Measurements from ENCODE around the gene CACNG4.

Gene CACNG4

GRCh38 chr17:67071595-67071994 lies 107.1 kb downstream of the CACNG4 start:
- Histone ChIP-seq H3K27ac (no peak overlapping the region), H3K4me3 (ENCODE audit: low read depth, low read length) (no peak overlapping the region), H3K9me3 (ENCODE audit: severe bottlenecking) (no peaks in the 10 kb centered on the region), H3K36me3 (no peaks in the 10 kb centered on the region; the same call in 1 of the 2 replicates), H3K27me3 (ENCODE audit: insufficient read depth, low read depth, severe bottlenecking) (no peaks in the 10 kb centered on the region)
- TF ChIP-seq, protein P1, sequence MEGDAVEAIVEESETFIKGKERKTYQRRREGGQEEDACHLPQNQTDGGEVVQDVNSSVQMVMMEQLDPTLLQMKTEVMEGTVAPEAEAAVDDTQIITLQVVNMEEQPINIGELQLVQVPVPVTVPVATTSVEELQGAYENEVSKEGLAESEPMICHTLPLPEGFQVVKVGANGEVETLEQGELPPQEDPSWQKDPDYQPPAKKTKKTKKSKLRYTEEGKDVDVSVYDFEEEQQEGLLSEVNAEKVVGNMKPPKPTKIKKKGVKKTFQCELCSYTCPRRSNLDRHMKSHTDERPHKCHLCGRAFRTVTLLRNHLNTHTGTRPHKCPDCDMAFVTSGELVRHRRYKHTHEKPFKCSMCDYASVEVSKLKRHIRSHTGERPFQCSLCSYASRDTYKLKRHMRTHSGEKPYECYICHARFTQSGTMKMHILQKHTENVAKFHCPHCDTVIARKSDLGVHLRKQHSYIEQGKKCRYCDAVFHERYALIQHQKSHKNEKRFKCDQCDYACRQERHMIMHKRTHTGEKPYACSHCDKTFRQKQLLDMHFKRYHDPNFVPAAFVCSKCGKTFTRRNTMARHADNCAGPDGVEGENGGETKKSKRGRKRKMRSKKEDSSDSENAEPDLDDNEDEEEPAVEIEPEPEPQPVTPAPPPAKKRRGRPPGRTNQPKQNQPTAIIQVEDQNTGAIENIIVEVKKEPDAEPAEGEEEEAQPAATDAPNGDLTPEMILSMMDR (IDR thresholded peaks at IDR 0.05; ENCODE audit: low read depth, low read length): no peak
- DNase-seq: no peak

- Histone ChIP-seq H3K4me3 (ENCODE audit: low read depth, low read length) (no peak overlapping the region), H3K27ac (no peak overlapping the region), H3K36me3 (no peaks in the 10 kb centered on the region; the same call in 1 of the 2 replicates), H3K9me3 (ENCODE audit: severe bottlenecking) (no peaks in the 10 kb centered on the region), H3K27me3 (ENCODE audit: insufficient read depth, low read depth, severe bottlenecking) (no peaks in the 10 kb centered on the region)
- TF ChIP-seq, protein P1 (IDR thresholded peaks at IDR 0.05; ENCODE audit: low read depth, low read length): no peak
- DNase-seq: no peak
Observed at GRCh38 chr17:67072885-67073284, 108.4 kb downstream of the CACNG4 start.

DNA sequence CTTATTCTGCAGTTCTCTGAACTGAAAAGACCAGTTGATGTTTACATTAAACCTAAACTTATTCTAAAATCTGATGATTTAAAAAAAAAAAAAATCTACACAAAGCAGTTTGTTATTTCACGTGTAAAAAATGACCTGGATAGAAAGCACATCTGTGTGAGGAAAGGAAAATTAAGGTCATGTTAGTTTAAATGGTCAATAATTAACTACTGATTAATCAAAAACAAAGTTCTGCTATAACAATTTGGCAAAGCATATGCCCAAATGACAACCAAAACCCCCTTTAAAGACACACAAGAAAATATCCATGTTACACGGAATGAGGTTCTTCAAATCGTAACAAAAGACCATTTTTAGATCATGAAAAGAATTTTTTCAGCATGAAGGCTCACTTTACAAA lies 110.3 kb downstream of the CACNG4 start:
- no peaks in the 10 kb centered on the region for H3K27me3 ChIP-seq (ENCODE audit: insufficient read depth, low read depth, severe bottlenecking)
- TF ChIP-seq, protein P1 (IDR thresholded peaks at IDR 0.05; ENCODE audit: low read depth, low read length): no peak
- H3K9me3 ChIP-seq (ENCODE audit: severe bottlenecking): no peaks in the 10 kb centered on the region
- no peaks in the 10 kb centered on the region; the same call in none of the 2 replicates for H3K36me3 ChIP-seq
- no peak for DNase-seq
- H3K27ac ChIP-seq: no peak overlapping the region
- H3K4me3 ChIP-seq (ENCODE audit: low read depth, low read length): no peak overlapping the region

DNA sequence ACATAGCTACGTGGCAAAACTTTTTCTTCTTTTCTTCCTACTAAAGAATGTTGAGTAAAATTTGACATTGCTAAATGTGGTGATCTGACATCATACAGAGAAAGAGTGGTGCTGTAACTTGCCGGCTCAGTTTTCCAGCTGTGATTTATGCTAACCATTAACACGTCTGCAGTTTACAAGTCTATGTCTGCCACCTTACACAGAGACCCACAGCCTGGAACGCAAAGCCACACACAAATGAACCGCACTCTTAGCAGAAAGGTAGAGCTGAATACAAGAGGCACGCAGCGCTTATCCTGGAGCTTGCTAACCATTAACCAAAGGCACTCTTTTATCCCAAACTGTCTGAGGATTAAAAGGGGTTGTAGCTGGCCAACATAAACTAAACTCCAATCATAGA lies 111.8 kb downstream of the CACNG4 start:
- H3K4me3 ChIP-seq (ENCODE audit: low read depth, low read length): no peak overlapping the region
- no peaks in the 10 kb centered on the region for H3K9me3 ChIP-seq (ENCODE audit: severe bottlenecking)
- H3K27ac ChIP-seq: no peak overlapping the region
- DNase-seq: no peak
- TF ChIP-seq, protein P1 (IDR thresholded peaks at IDR 0.05; ENCODE audit: low read depth, low read length): no peak
- H3K36me3 ChIP-seq: peaks cover 6% of the 10 kb centered on the region
- no peaks in the 10 kb centered on the region for H3K27me3 ChIP-seq (ENCODE audit: insufficient read depth, low read depth, severe bottlenecking)

DNA sequence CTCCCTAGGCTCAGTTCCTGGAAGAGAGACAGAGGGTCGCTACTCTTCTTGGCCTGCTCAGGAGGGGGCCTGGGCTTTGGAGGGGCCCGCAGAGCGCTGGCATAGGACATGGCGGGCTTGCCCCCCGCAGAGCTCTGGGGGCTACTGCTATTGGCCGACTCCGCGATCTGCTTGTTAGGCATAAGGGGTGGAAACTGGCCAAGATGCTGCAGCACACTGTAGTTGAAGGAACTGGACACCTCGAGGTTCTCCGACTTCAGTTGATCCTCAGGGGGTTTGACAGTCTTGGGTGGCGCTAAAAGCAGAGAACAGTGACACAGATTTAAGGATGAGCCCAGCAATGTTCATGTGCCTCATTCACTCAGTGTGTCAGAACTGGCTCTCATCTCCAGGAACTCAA lies 113.8 kb downstream of the CACNG4 start:
- H3K9me3 ChIP-seq (ENCODE audit: severe bottlenecking): no peaks in the 10 kb centered on the region
- no peak for DNase-seq
- H3K27ac ChIP-seq: no peak overlapping the region
- no peak overlapping the region for H3K4me3 ChIP-seq (ENCODE audit: low read depth, low read length)
- TF ChIP-seq, protein P1 (IDR thresholded peaks at IDR 0.05; ENCODE audit: low read depth, low read length): no peak
- peaks cover 7% of the 10 kb centered on the region for H3K36me3 ChIP-seq
- no peaks in the 10 kb centered on the region for H3K27me3 ChIP-seq (ENCODE audit: insufficient read depth, low read depth, severe bottlenecking)

DNA sequence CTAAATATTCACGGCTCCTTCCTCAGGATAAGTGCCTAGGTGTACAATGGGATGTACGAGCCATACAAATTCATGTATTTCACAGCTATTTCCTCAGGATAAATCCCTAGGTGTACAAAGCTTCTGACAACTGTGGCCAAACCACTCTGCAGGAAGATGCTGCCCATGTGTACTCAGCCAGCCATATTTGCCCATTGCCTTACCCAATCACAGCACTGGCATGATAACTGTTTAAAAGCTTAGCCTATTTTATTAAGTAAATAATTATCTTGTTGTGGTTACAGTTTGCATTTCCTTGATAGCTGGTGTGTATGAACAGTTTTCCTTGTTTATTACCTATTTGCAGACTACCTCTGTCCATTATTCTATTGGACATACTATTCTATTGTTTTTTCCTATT lies 115.0 kb downstream of the CACNG4 start:
- no peaks in the 10 kb centered on the region for H3K9me3 ChIP-seq (ENCODE audit: severe bottlenecking)
- TF ChIP-seq, protein P1 (IDR thresholded peaks at IDR 0.05; ENCODE audit: low read depth, low read length): no peak
- DNase-seq: no peak
- no peaks in the 10 kb centered on the region for H3K27me3 ChIP-seq (ENCODE audit: insufficient read depth, low read depth, severe bottlenecking)
- no peak overlapping the region for H3K4me3 ChIP-seq (ENCODE audit: low read depth, low read length)
- peaks cover 12% of the 10 kb centered on the region for H3K36me3 ChIP-seq
- H3K27ac ChIP-seq: no peak overlapping the region
